Smooth muscle cell (in vitro differentiated cells): ENCODE results near the gene VWA1. TPM values are rescaled to one million over a fixed set of nuclear protein-coding genes. Genes with fewer than 3 reads are reported as not detected.

Experiments
- DNase-seq: peaks from one replicate; lab custom pipeline; 2025; ENCODE audit not compliant: unreplicated experiment; lab: John Stamatoyannopoulos, UW
- H2AFZ ChIP-seq: fragments of 200-600 bp; sonication (generic); 2 replicates; pipeline ENCODE4 v1.6.0; 2016; ENCODE audit warnings: antibody characterized with exemption, low read depth, mild to moderate bottlenecking
- H3F3A ChIP-seq: fragments of 200-600 bp; sonication (generic); 2 replicates; pipeline ENCODE4 v1.6.0; 2017; ENCODE audit warnings: antibody characterized with exemption, low read depth
- H3K27ac ChIP-seq: fragments of 200-600 bp; sonication (generic); 2 replicates; pipeline ENCODE4 v1.5.1; 2016; ENCODE audit warnings: low read depth, mild to moderate bottlenecking
- H3K27me3 ChIP-seq: fragments of 200-600 bp; sonication (generic); 2 replicates; pipeline ENCODE4 v1.6.1; 2016; ENCODE audit warnings: low read depth, mild to moderate bottlenecking
- H3K36me3 ChIP-seq: fragments of 200-600 bp; sonication (generic); 2 replicates; pipeline ENCODE4 v1.5.1; 2016; ENCODE audit warnings: low read depth
- H3K4me1 ChIP-seq: fragments of 200-600 bp; sonication (generic); 2 replicates; pipeline ENCODE4 v1.5.1; 2016; ENCODE audit warnings: low read depth
- H3K4me2 ChIP-seq: fragments of 200-600 bp; sonication (generic); 2 replicates; pipeline ENCODE4 v1.6.0; 2016; ENCODE audit warnings: mild to moderate bottlenecking
- H3K4me3 ChIP-seq: fragments of 200-600 bp; sonication (generic); 2 replicates; pipeline ENCODE4 v1.5.1; 2016; ENCODE audit warnings: mild to moderate bottlenecking
- H3K79me2 ChIP-seq: fragments of 200-600 bp; sonication (generic); 2 replicates; pipeline ENCODE4 v1.6.0; 2016; ENCODE audit warnings: low read depth, mild to moderate bottlenecking
- H3K9ac ChIP-seq: fragments of 200-600 bp; sonication (generic); 2 replicates; pipeline ENCODE4 v1.6.0; 2016; ENCODE audit warnings: low read depth
- H3K9me3 ChIP-seq: fragments of 200-600 bp; sonication (generic); replicated peaks from 2 replicates; pipeline ENCODE4 v1.5.1; 2016; ENCODE audit warnings: low read depth
- H4K20me1 ChIP-seq: fragments of 200-600 bp; sonication (generic); 2 replicates; pipeline ENCODE4 v1.6.0; 2016; ENCODE audit warnings: low read depth
- CTCF ChIP-seq: fragments of 200-600 bp; sonication (generic); IDR thresholded peaks from 2 replicates; pipeline ENCODE4 v1.5.1; 2017; ENCODE audit warnings: borderline replicate concordance, mild to moderate bottlenecking, antibody characterized with exemption; ENCODE audit not compliant: insufficient read depth, poor library complexity, severe bottlenecking
- WGBS: methylation state at CpG from one replicate; pipeline ENCODE4 v1.1.7; 2016; ENCODE audit warnings: low lambda C conversion rate; 5-methylcytosine and 5-hydroxymethylcytosine counted together
- polyA plus RNA-seq: library from polyadenylated mRNA; unstranded; fragments of >200 nt; fragmentation: Nextera tagmentation; extraction: Ambion mirVana; gene quantifications from 2 replicates; pipeline ENCODE4 v1.2.1, GENCODE V29; 2016
- total RNA-seq: library from RNA; depleted of rRNA; stranded (reverse); fragments of >200 nt; gene quantifications from 2 replicates; pipeline ENCODE4 v1.2.3, GENCODE V29; 2014

The VWA1 gene
- total and polyA plus RNA-seq, 2 experiments from 2014 or later: 29.5 to 79.2 TPM

- no peak for DNase-seq
- no peaks in the 10 kb centered on the region for H3K9me3 ChIP-seq
- peaks cover 30% of the 10 kb centered on the region for H3F3A ChIP-seq
- H3K36me3 ChIP-seq: no peaks in the 10 kb centered on the region
- H3K4me2 ChIP-seq: no peak overlapping the region
- H3K4me1 ChIP-seq: peaks cover 18% of the 10 kb centered on the region
- TF ChIP-seq CTCF: no peak
- 95% methylated on average over 7 of the region's 7 CpGs for WGBS
- H3K27me3 ChIP-seq: no peaks in the 10 kb centered on the region
- peaks cover 65% of the 10 kb centered on the region for H3K79me2 ChIP-seq
- H3K4me3 ChIP-seq: no peak overlapping the region
- H3K9ac ChIP-seq: no peak overlapping the region
- no peak overlapping the region for H2AFZ ChIP-seq
- peaks cover 8% of the 10 kb centered on the region for H4K20me1 ChIP-seq
- no peak overlapping the region for H3K27ac ChIP-seq
Measured at GRCh38 chr1:1403653-1404052, 31.8 kb upstream of the VWA1 start.

- Histone ChIP-seq H3K4me1 (peaks cover 18% of the 10 kb centered on the region), H3K4me2 (peak overlapping the region; percentile 100), H3F3A (peaks cover 27% of the 10 kb centered on the region), H3K4me3 (peak overlapping the region; percentile 81), H2AFZ (peak overlapping the region; percentile 50), H3K27ac (peak overlapping the region; percentile 76), H3K9ac (peak overlapping the region; percentile 89), H3K27me3 (no peaks in the 10 kb centered on the region), H3K79me2 (peaks cover 52% of the 10 kb centered on the region), H3K36me3 (no peaks in the 10 kb centered on the region), H3K9me3 (no peaks in the 10 kb centered on the region), H4K20me1 (peaks cover 18% of the 10 kb centered on the region)
- 69% methylated on average over 32 of the region's 43 CpGs for WGBS
- no peak for DNase-seq
- no peak for TF ChIP-seq CTCF
Measured at GRCh38 chr1:1406101-1406820, 29.2 kb upstream of the VWA1 start.

GRCh38 chr1:1406821-1407635 is 28.5 kb upstream of the VWA1 start, which contains the start of gene MRPL20:
Gene MRPL20, minus strand, starts transcription at chr1:1407293. Its CDS starts 76 bp downstream, at chr1:1407217.
- Histone ChIP-seq H3K27ac (peak within 1 kb of the TSS; percentile 76), H3F3A (peaks cover 20% of the 10 kb centered on the region), H3K9me3 (no peaks in the 10 kb centered on the region), H3K4me3 (peak within 1 kb of the TSS; percentile 81), H3K36me3 (no peaks in the 10 kb centered on the region), H3K4me2 (peak within 1 kb of the TSS; percentile 100), H3K27me3 (no peaks in the 10 kb centered on the region), H3K4me1 (peaks cover 18% of the 10 kb centered on the region), H2AFZ (peak within 1 kb of the TSS; percentile 50), H3K79me2 (peaks cover 49% of the 10 kb centered on the region), H3K9ac (peak within 1 kb of the TSS; percentile 89), H4K20me1 (peaks cover 18% of the 10 kb centered on the region)
- WGBS: 1% methylated on average over 85 of the region's 98 CpGs
- DNase-seq: peak; percentile 68
- TF ChIP-seq CTCF: no peak
